OCI-LY7 (cell line): Measurements from ENCODE around the gene SERTAD3.

Experiments
- EZH2phosphoT487 ChIP-seq: fragments of 200-600 bp; sonication (generic); IDR thresholded peaks from 2 replicates; pipeline ENCODE4 v1.6.1; 2018; ENCODE audit warnings: low read depth, borderline replicate concordance, mild to moderate bottlenecking, mixed run types, antibody characterized with exemption, low read length, moderate library complexity, mixed read lengths
- TF ChIP-seq, protein P1 (sequence below): fragments of 200-600 bp; sonication (generic); conservative IDR thresholded peaks from 2 replicates; pipeline ENCODE4 v1.5.1; 2014; ENCODE audit warnings: mild to moderate bottlenecking, antibody characterized with exemption, low read length, moderate library complexity, mixed read lengths

DNA sequence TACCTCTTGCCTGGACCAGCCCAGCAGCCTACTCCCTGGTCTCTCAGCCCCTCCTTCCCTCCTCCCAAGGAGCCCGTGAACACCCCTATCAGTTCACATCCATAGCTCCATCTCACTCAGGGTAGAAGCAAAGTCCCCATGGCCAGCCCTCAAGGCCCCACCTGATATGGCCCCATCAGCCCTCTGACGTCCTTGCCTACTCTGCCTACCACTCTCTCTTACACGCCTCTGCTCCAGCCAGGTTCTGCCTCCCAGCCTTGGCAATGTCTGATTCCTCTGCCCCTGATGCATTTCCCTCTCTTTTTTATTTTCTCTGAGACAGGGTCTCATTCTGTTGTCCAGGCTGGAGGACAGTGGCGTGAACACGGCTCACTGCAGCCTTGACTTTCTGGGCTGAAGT, 7.9 kb upstream of the SERTAD3 start:
- TF ChIP-seq, protein P1, sequence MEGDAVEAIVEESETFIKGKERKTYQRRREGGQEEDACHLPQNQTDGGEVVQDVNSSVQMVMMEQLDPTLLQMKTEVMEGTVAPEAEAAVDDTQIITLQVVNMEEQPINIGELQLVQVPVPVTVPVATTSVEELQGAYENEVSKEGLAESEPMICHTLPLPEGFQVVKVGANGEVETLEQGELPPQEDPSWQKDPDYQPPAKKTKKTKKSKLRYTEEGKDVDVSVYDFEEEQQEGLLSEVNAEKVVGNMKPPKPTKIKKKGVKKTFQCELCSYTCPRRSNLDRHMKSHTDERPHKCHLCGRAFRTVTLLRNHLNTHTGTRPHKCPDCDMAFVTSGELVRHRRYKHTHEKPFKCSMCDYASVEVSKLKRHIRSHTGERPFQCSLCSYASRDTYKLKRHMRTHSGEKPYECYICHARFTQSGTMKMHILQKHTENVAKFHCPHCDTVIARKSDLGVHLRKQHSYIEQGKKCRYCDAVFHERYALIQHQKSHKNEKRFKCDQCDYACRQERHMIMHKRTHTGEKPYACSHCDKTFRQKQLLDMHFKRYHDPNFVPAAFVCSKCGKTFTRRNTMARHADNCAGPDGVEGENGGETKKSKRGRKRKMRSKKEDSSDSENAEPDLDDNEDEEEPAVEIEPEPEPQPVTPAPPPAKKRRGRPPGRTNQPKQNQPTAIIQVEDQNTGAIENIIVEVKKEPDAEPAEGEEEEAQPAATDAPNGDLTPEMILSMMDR, result no peak
- no peak for TF ChIP-seq EZH2phosphoT487
